Measurements from ENCODE around the gene PCDH15.

PCDH15 gene

GRCh38 chr10:54800741-54801421 lies at the start of gene PCDH15:
PCDH15 (minus strand) TSS chr10:54801231; CDS start chr10:54664262, 136,969 bp downstream.
- H3K9me3 ChIP-seq (ENCODE audit: control insufficient read depth, insufficient read depth, low read length), result no peaks in the 10 kb centered on the region
- peaks cover 8% of the 10 kb centered on the region for H3K4me1 ChIP-seq (ENCODE audit: control insufficient read depth, insufficient read depth, low read length)
- no peaks in the 10 kb centered on the region for H3K27me3 ChIP-seq (ENCODE audit: control insufficient read depth, insufficient read depth, low read length)
- H3K9ac ChIP-seq (ENCODE audit: low read depth, low read length), result no peak within 1 kb of the TSS
- no peak within 1 kb of the TSS for H3K27ac ChIP-seq (ENCODE audit: low read depth, low read length)
- no peaks in the 10 kb centered on the region for H3K36me3 ChIP-seq (ENCODE audit: control insufficient read depth, insufficient read depth, low read length)
- H3K4me3 ChIP-seq (ENCODE audit: low read depth, low read length), result no peak within 1 kb of the TSS

DNA sequence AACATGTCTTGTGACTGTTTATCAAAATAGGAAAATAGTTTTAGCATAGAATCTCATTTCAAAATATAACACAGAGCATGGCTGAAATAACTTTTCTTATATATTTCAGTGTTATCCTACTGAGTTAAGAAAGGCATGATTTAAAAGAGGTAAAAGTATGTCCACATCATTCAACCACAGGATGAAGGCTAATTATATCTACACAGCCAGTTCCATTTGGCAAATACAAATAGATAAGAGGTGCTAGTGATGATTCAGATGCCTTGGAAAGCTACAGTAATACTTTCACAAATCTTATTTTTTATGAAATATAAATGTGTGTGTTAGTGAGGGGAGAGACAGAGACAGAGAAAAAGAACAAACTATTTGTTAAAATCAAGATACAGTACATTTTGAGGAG lies 42.9 kb upstream of the PCDH15 start:
- no peaks in the 10 kb centered on the region for H3K36me3 ChIP-seq (ENCODE audit: control insufficient read depth, insufficient read depth, low read length)
- H3K9ac ChIP-seq (ENCODE audit: low read depth, low read length), result no peak overlapping the region
- H3K4me1 ChIP-seq (ENCODE audit: control insufficient read depth, insufficient read depth, low read length), result no peaks in the 10 kb centered on the region; the same call in 1 of the 2 replicates
- no peaks in the 10 kb centered on the region for H3K27me3 ChIP-seq (ENCODE audit: control insufficient read depth, insufficient read depth, low read length)
- H3K4me3 ChIP-seq (ENCODE audit: low read depth, low read length), result no peak overlapping the region
- H3K27ac ChIP-seq (ENCODE audit: low read depth, low read length), result no peak overlapping the region
- H3K9me3 ChIP-seq (ENCODE audit: control insufficient read depth, insufficient read depth, low read length), result 0 out of 2 replicates have a peak, but pooled peaks cover 4% of the 10 kb centered on the region

- no peak overlapping the region for H3K27ac ChIP-seq (ENCODE audit: low read depth, low read length)
- 0 out of 2 replicates have a peak, but pooled peaks cover 4% of the 10 kb centered on the region for H3K9me3 ChIP-seq (ENCODE audit: control insufficient read depth, insufficient read depth, low read length)
- H3K36me3 ChIP-seq (ENCODE audit: control insufficient read depth, insufficient read depth, low read length), result no peaks in the 10 kb centered on the region
- H3K4me1 ChIP-seq (ENCODE audit: control insufficient read depth, insufficient read depth, low read length), result no peaks in the 10 kb centered on the region; the same call in 1 of the 2 replicates
- no peak overlapping the region for H3K9ac ChIP-seq (ENCODE audit: low read depth, low read length)
- H3K4me3 ChIP-seq (ENCODE audit: low read depth, low read length), result no peak overlapping the region
- H3K27me3 ChIP-seq (ENCODE audit: control insufficient read depth, insufficient read depth, low read length), result no peaks in the 10 kb centered on the region
Measured at GRCh38 chr10:54843085-54843646, 42.1 kb upstream of the PCDH15 start.

DNA sequence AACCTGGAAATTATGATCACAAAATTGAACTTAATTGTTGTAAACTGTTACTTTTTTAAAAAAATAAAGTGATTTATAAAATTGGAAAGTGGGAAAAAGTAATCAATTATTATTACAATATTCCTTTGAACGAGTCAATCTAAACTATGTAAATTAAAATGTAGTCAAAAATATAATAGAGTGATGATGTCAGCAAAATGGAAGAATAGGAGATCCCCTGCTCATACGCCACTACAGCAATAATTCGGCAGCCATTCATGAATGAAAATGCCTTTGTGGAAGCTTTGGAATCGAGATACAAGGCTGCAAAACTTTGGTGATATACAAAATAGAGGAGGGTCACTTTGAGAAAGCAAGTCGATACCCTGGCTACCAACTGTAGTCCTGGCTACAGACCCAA lies 36.4 kb upstream of the PCDH15 start:
- Histone ChIP-seq H3K4me3 (ENCODE audit: low read depth, low read length) (no peak overlapping the region), H3K4me1 (ENCODE audit: control insufficient read depth, insufficient read depth, low read length) (no peaks in the 10 kb centered on the region; the same call in 1 of the 2 replicates), H3K27ac (ENCODE audit: low read depth, low read length) (no peak overlapping the region), H3K9me3 (ENCODE audit: control insufficient read depth, insufficient read depth, low read length) (0 out of 2 replicates have a peak, but pooled peaks cover 4% of the 10 kb centered on the region), H3K9ac (ENCODE audit: low read depth, low read length) (no peak overlapping the region), H3K27me3 (ENCODE audit: control insufficient read depth, insufficient read depth, low read length) (no peaks in the 10 kb centered on the region), H3K36me3 (ENCODE audit: control insufficient read depth, insufficient read depth, low read length) (no peaks in the 10 kb centered on the region)

- Histone ChIP-seq H3K9me3 (ENCODE audit: control insufficient read depth, insufficient read depth, low read length) (no peaks in the 10 kb centered on the region), H3K27ac (ENCODE audit: low read depth, low read length) (no peak overlapping the region), H3K36me3 (ENCODE audit: control insufficient read depth, insufficient read depth, low read length) (no peaks in the 10 kb centered on the region), H3K9ac (ENCODE audit: low read depth, low read length) (no peak overlapping the region), H3K4me3 (ENCODE audit: low read depth, low read length) (no peak overlapping the region), H3K27me3 (ENCODE audit: control insufficient read depth, insufficient read depth, low read length) (no peaks in the 10 kb centered on the region), H3K4me1 (ENCODE audit: control insufficient read depth, insufficient read depth, low read length) (no peaks in the 10 kb centered on the region)
Measured at GRCh38 chr10:54833029-54833428, 32.0 kb upstream of the PCDH15 start.

- H3K9me3 ChIP-seq (ENCODE audit: control insufficient read depth, insufficient read depth, low read length), result no peaks in the 10 kb centered on the region
- H3K27ac ChIP-seq (ENCODE audit: low read depth, low read length), result no peak overlapping the region
- no peak overlapping the region for H3K4me3 ChIP-seq (ENCODE audit: low read depth, low read length)
- no peaks in the 10 kb centered on the region for H3K36me3 ChIP-seq (ENCODE audit: control insufficient read depth, insufficient read depth, low read length)
- H3K27me3 ChIP-seq (ENCODE audit: control insufficient read depth, insufficient read depth, low read length), result no peaks in the 10 kb centered on the region
- no peak overlapping the region for H3K9ac ChIP-seq (ENCODE audit: low read depth, low read length)
- no peaks in the 10 kb centered on the region for H3K4me1 ChIP-seq (ENCODE audit: control insufficient read depth, insufficient read depth, low read length)
Measured at GRCh38 chr10:54826994-54827560, 26.0 kb upstream of the PCDH15 start.

- Histone ChIP-seq H3K9ac (ENCODE audit: low read depth, low read length) (no peak overlapping the region), H3K36me3 (ENCODE audit: control insufficient read depth, insufficient read depth, low read length) (no peaks in the 10 kb centered on the region), H3K27me3 (ENCODE audit: control insufficient read depth, insufficient read depth, low read length) (no peaks in the 10 kb centered on the region), H3K4me1 (ENCODE audit: control insufficient read depth, insufficient read depth, low read length) (no peaks in the 10 kb centered on the region), H3K4me3 (ENCODE audit: low read depth, low read length) (no peak overlapping the region), H3K27ac (ENCODE audit: low read depth, low read length) (no peak overlapping the region), H3K9me3 (ENCODE audit: control insufficient read depth, insufficient read depth, low read length) (no peaks in the 10 kb centered on the region)
Measured at GRCh38 chr10:54815583-54815982, 14.6 kb upstream of the PCDH15 start.

DNA sequence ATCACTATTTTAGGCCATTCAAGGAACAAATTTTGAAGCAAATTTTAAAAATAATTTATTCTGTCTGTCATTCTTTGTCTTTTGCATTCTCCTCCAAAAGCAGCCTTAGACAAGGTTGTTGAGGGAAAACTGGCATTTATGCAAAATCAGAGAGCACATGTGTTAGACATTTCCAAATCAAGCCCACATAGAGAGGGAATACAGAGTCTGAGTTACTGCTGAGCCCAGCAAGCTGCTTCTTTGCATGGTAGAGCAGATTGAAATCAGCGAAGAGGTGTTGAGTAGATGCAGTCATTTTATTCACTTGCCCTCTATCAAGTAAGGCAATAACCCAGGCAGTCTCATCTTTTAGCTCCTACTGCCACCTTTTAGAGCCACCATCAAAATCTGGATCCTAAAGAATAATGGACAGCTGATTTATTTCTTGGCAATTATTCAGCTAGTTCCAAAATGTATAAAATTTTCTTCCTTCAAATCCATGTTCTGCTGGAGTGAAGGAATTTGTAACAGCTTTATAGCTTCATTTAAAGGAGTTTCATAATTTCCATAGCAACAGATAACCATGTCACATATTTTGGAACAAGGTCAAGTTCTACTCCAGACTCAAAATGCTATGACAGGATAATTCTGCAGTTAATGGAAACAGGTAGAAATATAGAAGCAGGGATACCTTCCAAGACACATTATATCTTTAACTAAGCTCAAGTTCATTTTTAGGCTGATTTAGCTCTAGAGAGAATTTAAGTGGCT lies 7.3 kb upstream of the PCDH15 start:
- Histone ChIP-seq H3K4me3 (ENCODE audit: low read depth, low read length) (no peak overlapping the region), H3K27me3 (ENCODE audit: control insufficient read depth, insufficient read depth, low read length) (no peaks in the 10 kb centered on the region), H3K4me1 (ENCODE audit: control insufficient read depth, insufficient read depth, low read length) (no peaks in the 10 kb centered on the region), H3K9ac (ENCODE audit: low read depth, low read length) (no peak overlapping the region), H3K36me3 (ENCODE audit: control insufficient read depth, insufficient read depth, low read length) (no peaks in the 10 kb centered on the region), H3K9me3 (ENCODE audit: control insufficient read depth, insufficient read depth, low read length) (no peaks in the 10 kb centered on the region), H3K27ac (ENCODE audit: low read depth, low read length) (no peak overlapping the region)

GRCh38 chr10:54799506-54799905 lies 1.5 kb downstream of the PCDH15 start:
- no peak overlapping the region for H3K4me3 ChIP-seq (ENCODE audit: low read depth, low read length)
- no peaks in the 10 kb centered on the region for H3K36me3 ChIP-seq (ENCODE audit: control insufficient read depth, insufficient read depth, low read length)
- no peaks in the 10 kb centered on the region for H3K27me3 ChIP-seq (ENCODE audit: control insufficient read depth, insufficient read depth, low read length)
- H3K9ac ChIP-seq (ENCODE audit: low read depth, low read length), result no peak overlapping the region
- no peaks in the 10 kb centered on the region for H3K9me3 ChIP-seq (ENCODE audit: control insufficient read depth, insufficient read depth, low read length)
- H3K27ac ChIP-seq (ENCODE audit: low read depth, low read length), result no peak overlapping the region
- peaks cover 8% of the 10 kb centered on the region for H3K4me1 ChIP-seq (ENCODE audit: control insufficient read depth, insufficient read depth, low read length)

GRCh38 chr10:54797636-54798321 lies 3.3 kb downstream of the PCDH15 start:
- H3K27me3 ChIP-seq (ENCODE audit: control insufficient read depth, insufficient read depth, low read length), result no peaks in the 10 kb centered on the region
- H3K4me3 ChIP-seq (ENCODE audit: low read depth, low read length), result no peak overlapping the region
- no peak overlapping the region for H3K27ac ChIP-seq (ENCODE audit: low read depth, low read length)
- H3K4me1 ChIP-seq (ENCODE audit: control insufficient read depth, insufficient read depth, low read length), result peaks cover 8% of the 10 kb centered on the region
- no peak overlapping the region for H3K9ac ChIP-seq (ENCODE audit: low read depth, low read length)
- no peaks in the 10 kb centered on the region for H3K9me3 ChIP-seq (ENCODE audit: control insufficient read depth, insufficient read depth, low read length)
- H3K36me3 ChIP-seq (ENCODE audit: control insufficient read depth, insufficient read depth, low read length), result no peaks in the 10 kb centered on the region
